HCT116 (cell line): ENCODE data around the gene TAS1R1. TPM values are rescaled to one million over a fixed set of nuclear protein-coding genes. Genes with fewer than 3 reads are reported as not detected.

Experiments
- ATAC-seq: fragments of 200-7000 bp; cut with Tn5 transposase; 2 replicates; pipeline ENCODE4 v1.9.1; 2020; ENCODE audit warnings: mild to moderate bottlenecking, moderate library complexity
- BruUV-seq: library from RNA; stranded (reverse); fragments of 400-500 nt; replicated peaks from 2 replicates; lab custom pipeline; 2021; lab: Mats Ljungman, UMichigan
- CTCF ChIA-PET: fragments of 300-600 bp; sonication (Branson Sonifier 250); formaldehyde crosslinking; loops from one replicate; lab custom pipeline; 2021; ENCODE audit warnings: antibody characterized with exemption; lab: Charles Lee
- POLR2A ChIA-PET: fragments of 300-600, 350-600 bp; sonication (Branson Sonifier 250); formaldehyde crosslinking; loops from one replicate; lab custom pipeline; 2021; ENCODE audit warnings: antibody characterized with exemption; lab: Charles Lee
- RAD21 ChIA-PET, 2 experiments: fragments of 300-600 bp; sonication (Branson Sonifier 250); formaldehyde crosslinking; loops; one replicate each; lab custom pipeline; 2023; ENCODE audit warnings: low total read pairs in 2 of 2; ENCODE audit not compliant: uncharacterized antibody in 2 of 2, unreplicated experiment in 2 of 2, low non-redundant PET in 1 of 2; lab: Charles Lee
- DNase-seq: peaks from one replicate; pipeline ENCODE4 v3.0.0-alpha.2; 2010; ENCODE audit warnings: low read depth, low spot score
- H2AFZ ChIP-seq: fragments of 200-600 bp; shearing (Covaris generic), sonication (generic); 2 replicates; pipeline ENCODE4 v1.6.1; 2017; ENCODE audit warnings: low read depth, mixed run types, mixed read lengths, antibody characterized with exemption, low read length; ENCODE audit not compliant: poor library complexity, severe bottlenecking
- H3K27ac ChIP-seq: 2 replicates; pipeline ENCODE4 v1.5.1; 2012; ENCODE audit warnings: low read depth, low read length
- H3K27me3 ChIP-seq: fragments of 200-600 bp; sonication (generic); 2 replicates; pipeline ENCODE4 v1.6.1; 2016; ENCODE audit warnings: mixed run types, low read length, mixed read lengths; ENCODE audit not compliant: insufficient read depth
- H3K36me3 ChIP-seq, 2 experiments: fragments of 200-500 bp in 1 of 2; fragments of 200-600 bp in 1 of 2; sonication (Bioruptor generic) in 1 of 2; sonication (generic) in 1 of 2; 2 replicates each; pipeline versions ENCODE4 v1.5.1 to v1.6.1; 2014 to 2016; ENCODE audit warnings: low read length in 2 of 2, inconsistent platforms in 1 of 2, mixed read lengths in 1 of 2, mixed run types in 1 of 2; ENCODE audit not compliant: insufficient read depth in 2 of 2, control insufficient read depth in 1 of 2
- H3K4me1 ChIP-seq, 2 experiments: fragments of 200-600 bp in 1 of 2; sonication (generic) in 1 of 2; 2 replicates each; pipeline versions ENCODE4 v1.5.1 to v1.6.1; 2012 to 2017; ENCODE audit warnings: low read length in 2 of 2, inconsistent platforms in 1 of 2, mild to moderate bottlenecking in 1 of 2, mixed read lengths in 1 of 2, mixed run types in 1 of 2, moderate library complexity in 1 of 2; ENCODE audit not compliant: insufficient read depth in 2 of 2, control insufficient read depth in 1 of 2
- H3K4me2 ChIP-seq: fragments of 200-600 bp; sonication (generic); 2 replicates; pipeline ENCODE4 v1.6.1; 2017; ENCODE audit warnings: mixed run types, low read length, mixed read lengths
- H3K4me3 ChIP-seq, 2 experiments: fragments of 200-600 bp in 1 of 2; sonication (generic) in 1 of 2; replicated peaks in 1 of 2; 2 replicates each; pipeline ENCODE4 v1.5.1; 2011 to 2016; ENCODE audit warnings: low read length in 2 of 2, control low read depth in 1 of 2, low read depth in 1 of 2, mild to moderate bottlenecking in 1 of 2, mixed read lengths in 1 of 2, mixed run types in 1 of 2
- H3K79me2 ChIP-seq: fragments of 200-600 bp; sonication (generic); 2 replicates; pipeline ENCODE4 v1.6.1; 2017; ENCODE audit warnings: mild to moderate bottlenecking, mixed run types, low read length, moderate library complexity, mixed read lengths; ENCODE audit not compliant: insufficient read depth
- H3K9ac ChIP-seq: fragments of 200-600 bp; sonication (generic); 2 replicates; pipeline ENCODE4 v1.6.1; 2016; ENCODE audit warnings: low read length, mixed read lengths
- H3K9me2 ChIP-seq: fragments of 200-600 bp; sonication (generic), shearing (Covaris generic); 2 replicates; pipeline ENCODE4 v1.6.1; 2017; ENCODE audit warnings: mixed run types, mild to moderate bottlenecking, moderate library complexity; ENCODE audit not compliant: insufficient read depth
- H3K9me3 ChIP-seq, 2 experiments: fragments of 200-500 bp in 1 of 2; fragments of 200-600 bp in 1 of 2; sonication (Bioruptor generic) in 1 of 2; sonication (generic) in 1 of 2; 2 replicates each; pipeline ENCODE4 v1.6.1; 2014 to 2017; ENCODE audit warnings: low read length in 2 of 2, mixed read lengths in 2 of 2, inconsistent platforms in 1 of 2, low read depth in 1 of 2, mild to moderate bottlenecking in 1 of 2, mixed run types in 1 of 2, moderate library complexity in 1 of 2; ENCODE audit not compliant: control insufficient read depth in 1 of 2, insufficient read depth in 1 of 2
- H4K20me1 ChIP-seq: fragments of 200-600 bp; sonication (generic), shearing (Covaris generic); 2 replicates; pipeline ENCODE4 v1.6.1; 2017; ENCODE audit warnings: mixed run types, mild to moderate bottlenecking, moderate library complexity; ENCODE audit not compliant: insufficient read depth
- EGR1 ChIP-seq: IDR thresholded peaks from 2 replicates; pipeline ENCODE4 v1.6.1; 2012; ENCODE audit warnings: low read depth
- EZH2 ChIP-seq: fragments of 200-600 bp; sonication (generic); IDR thresholded peaks from 2 replicates; pipeline ENCODE4 v1.6.1; 2017; ENCODE audit warnings: antibody characterized with exemption, mixed run types
- EZH2phosphoT487 ChIP-seq: fragments of 200-600 bp; IDR thresholded peaks from 2 replicates; pipeline ENCODE4 v1.6.1; 2018; ENCODE audit warnings: antibody characterized with exemption, borderline replicate concordance
- FOSL1 ChIP-seq: IDR thresholded peaks from 2 replicates; pipeline ENCODE4 v1.6.1; 2012; ENCODE audit warnings: low read depth
- JUND ChIP-seq: IDR thresholded peaks from 2 replicates; pipeline ENCODE4 v1.6.1; 2012
- POLR2A ChIP-seq: IDR thresholded peaks from 2 replicates; pipeline ENCODE4 v1.7.0; 2011; ENCODE audit warnings: borderline replicate concordance; ENCODE audit not compliant: insufficient read depth, insufficient read length; ENCODE audit errors: extremely low read depth
- RAD21 ChIP-seq: IDR thresholded peaks from 2 replicates; pipeline ENCODE4 v1.6.1; 2012; ENCODE audit warnings: low read depth, mild to moderate bottlenecking
- SIN3A ChIP-seq: IDR thresholded peaks from 2 replicates; pipeline ENCODE4 v1.6.1; 2012; ENCODE audit warnings: low read depth
- SP1 ChIP-seq: IDR thresholded peaks from 2 replicates; pipeline ENCODE4 v1.6.1; 2012; ENCODE audit warnings: low read depth
- SRF ChIP-seq: IDR thresholded peaks from 2 replicates; pipeline ENCODE4 v1.6.1; 2012; ENCODE audit warnings: low read depth
- TCF7L2 ChIP-seq: IDR thresholded peaks from 2 replicates; pipeline ENCODE4 v1.7.0; 2011; ENCODE audit warnings: borderline replicate concordance, inconsistent platforms; ENCODE audit not compliant: insufficient read depth, insufficient read length; ENCODE audit errors: extremely low read depth
- ZFX ChIP-seq: fragments of 450-650 bp; IDR thresholded peaks from 2 replicates; pipeline ENCODE4 v1.6.1; 2017
- ZNF274 ChIP-seq: fragments of 200-500 bp; sonication (Bioruptor generic); IDR thresholded peaks from 2 replicates; pipeline ENCODE4 v1.6.1; 2014; ENCODE audit warnings: mild to moderate bottlenecking, low read depth, low read length, inconsistent platforms
- intact Hi-C: fragments of 100-400 bp; cut with micrococcal nuclease; formaldehyde crosslinking; loops from 2 replicates; pipeline ENCODE4 v1.10.0; 2022
- total RNA-seq: library from RNA; stranded (reverse); gene quantifications from one replicate; pipeline ENCODE4 v1.2.1, GENCODE V29; 2021; ENCODE audit not compliant: unreplicated experiment
- TF ChIP-seq, protein P1 (sequence below): IDR thresholded peaks from 2 replicates; pipeline ENCODE4 v1.6.1; 2012
- TF ChIP-seq, protein P2 (sequence below): IDR thresholded peaks from 2 replicates; pipeline ENCODE4 v1.6.1; 2012; ENCODE audit warnings: low read depth
- TF ChIP-seq, protein P3 (sequence below): IDR thresholded peaks from 2 replicates; pipeline ENCODE4 v1.6.1; 2011; ENCODE audit warnings: mild to moderate bottlenecking, low read length, moderate library complexity; ENCODE audit not compliant: insufficient replicate concordance; ENCODE audit errors: extremely low read depth
- TF ChIP-seq, protein P4 (sequence below): IDR thresholded peaks from 2 replicates; pipeline ENCODE4 v1.6.1; 2012
- TF ChIP-seq, protein P5 (sequence below), 3 experiments: fragments of 200-600 bp in 1 of 3; sonication (generic) in 1 of 3; IDR thresholded peaks in 2 of 3; conservative IDR thresholded peaks in 1 of 3; 2 replicates each; pipeline ENCODE4 v1.5.1; 2012 to 2017; ENCODE audit warnings: low read depth in 2 of 3, low read length in 2 of 3, antibody characterized with exemption in 1 of 3, borderline replicate concordance in 1 of 3, control low read depth in 1 of 3, mild to moderate bottlenecking in 1 of 3, mixed read lengths in 1 of 3, mixed run types in 1 of 3, moderate library complexity in 1 of 3; ENCODE audit not compliant: insufficient read depth in 1 of 3

TAS1R1 gene
- total RNA-seq, 1 experiment from 2014 or later: not detected

DNA sequence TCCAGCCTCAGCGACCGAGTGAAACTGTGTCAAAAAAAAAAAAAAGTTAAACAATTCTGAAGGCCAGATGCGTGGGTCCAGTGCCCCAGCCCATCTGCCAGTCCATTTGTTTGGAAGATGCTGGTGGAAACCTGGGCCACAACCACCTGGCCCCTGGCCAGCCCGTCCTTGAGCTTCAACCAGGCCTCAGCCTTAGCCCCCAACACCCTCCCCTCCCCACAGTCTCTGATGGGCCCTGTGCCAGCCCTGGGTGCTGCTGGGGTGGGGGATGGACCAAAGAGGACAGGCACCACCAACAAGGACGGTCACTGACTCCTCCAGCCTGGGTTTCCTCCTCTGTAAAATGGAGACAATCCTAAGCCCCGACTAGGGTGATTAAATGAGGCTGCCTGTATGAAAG, 44.1 kb upstream of the TAS1R1 start:
- Histone ChIP-seq H3K27ac (no peak overlapping the region), H4K20me1 (no peaks in the 10 kb centered on the region), H3K9me3 (no peaks in the 10 kb centered on the region), H3K4me1 (peaks cover 0 to 6% of the 10 kb centered on the region in 2 experiments; a peak in 1 of 4 replicates), H3K36me3 (no peaks in the 10 kb centered on the region), H3K27me3 (no peaks in the 10 kb centered on the region), H3K9ac (no peak overlapping the region), H3K9me2 (no peaks in the 10 kb centered on the region), H2AFZ (no peak overlapping the region), H3K79me2 (no peaks in the 10 kb centered on the region), H3K4me3 (no peak overlapping the region), H3K4me2 (no peak overlapping the region)
- intact Hi-C loops: no loop called here
- ATAC-seq (no peak), DNase-seq (no peak)
- no peak for TF ChIP-seq POLR2A
- no peak for TF ChIP-seq EZH2
- TF ChIP-seq, protein P1, sequence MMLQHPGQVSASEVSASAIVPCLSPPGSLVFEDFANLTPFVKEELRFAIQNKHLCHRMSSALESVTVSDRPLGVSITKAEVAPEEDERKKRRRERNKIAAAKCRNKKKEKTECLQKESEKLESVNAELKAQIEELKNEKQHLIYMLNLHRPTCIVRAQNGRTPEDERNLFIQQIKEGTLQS: no peak
- TF ChIP-seq EZH2phosphoT487: no peak
- TF ChIP-seq, protein P2, sequence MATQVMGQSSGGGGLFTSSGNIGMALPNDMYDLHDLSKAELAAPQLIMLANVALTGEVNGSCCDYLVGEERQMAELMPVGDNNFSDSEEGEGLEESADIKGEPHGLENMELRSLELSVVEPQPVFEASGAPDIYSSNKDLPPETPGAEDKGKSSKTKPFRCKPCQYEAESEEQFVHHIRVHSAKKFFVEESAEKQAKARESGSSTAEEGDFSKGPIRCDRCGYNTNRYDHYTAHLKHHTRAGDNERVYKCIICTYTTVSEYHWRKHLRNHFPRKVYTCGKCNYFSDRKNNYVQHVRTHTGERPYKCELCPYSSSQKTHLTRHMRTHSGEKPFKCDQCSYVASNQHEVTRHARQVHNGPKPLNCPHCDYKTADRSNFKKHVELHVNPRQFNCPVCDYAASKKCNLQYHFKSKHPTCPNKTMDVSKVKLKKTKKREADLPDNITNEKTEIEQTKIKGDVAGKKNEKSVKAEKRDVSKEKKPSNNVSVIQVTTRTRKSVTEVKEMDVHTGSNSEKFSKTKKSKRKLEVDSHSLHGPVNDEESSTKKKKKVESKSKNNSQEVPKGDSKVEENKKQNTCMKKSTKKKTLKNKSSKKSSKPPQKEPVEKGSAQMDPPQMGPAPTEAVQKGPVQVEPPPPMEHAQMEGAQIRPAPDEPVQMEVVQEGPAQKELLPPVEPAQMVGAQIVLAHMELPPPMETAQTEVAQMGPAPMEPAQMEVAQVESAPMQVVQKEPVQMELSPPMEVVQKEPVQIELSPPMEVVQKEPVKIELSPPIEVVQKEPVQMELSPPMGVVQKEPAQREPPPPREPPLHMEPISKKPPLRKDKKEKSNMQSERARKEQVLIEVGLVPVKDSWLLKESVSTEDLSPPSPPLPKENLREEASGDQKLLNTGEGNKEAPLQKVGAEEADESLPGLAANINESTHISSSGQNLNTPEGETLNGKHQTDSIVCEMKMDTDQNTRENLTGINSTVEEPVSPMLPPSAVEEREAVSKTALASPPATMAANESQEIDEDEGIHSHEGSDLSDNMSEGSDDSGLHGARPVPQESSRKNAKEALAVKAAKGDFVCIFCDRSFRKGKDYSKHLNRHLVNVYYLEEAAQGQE: no peak
- TF ChIP-seq, protein P3, sequence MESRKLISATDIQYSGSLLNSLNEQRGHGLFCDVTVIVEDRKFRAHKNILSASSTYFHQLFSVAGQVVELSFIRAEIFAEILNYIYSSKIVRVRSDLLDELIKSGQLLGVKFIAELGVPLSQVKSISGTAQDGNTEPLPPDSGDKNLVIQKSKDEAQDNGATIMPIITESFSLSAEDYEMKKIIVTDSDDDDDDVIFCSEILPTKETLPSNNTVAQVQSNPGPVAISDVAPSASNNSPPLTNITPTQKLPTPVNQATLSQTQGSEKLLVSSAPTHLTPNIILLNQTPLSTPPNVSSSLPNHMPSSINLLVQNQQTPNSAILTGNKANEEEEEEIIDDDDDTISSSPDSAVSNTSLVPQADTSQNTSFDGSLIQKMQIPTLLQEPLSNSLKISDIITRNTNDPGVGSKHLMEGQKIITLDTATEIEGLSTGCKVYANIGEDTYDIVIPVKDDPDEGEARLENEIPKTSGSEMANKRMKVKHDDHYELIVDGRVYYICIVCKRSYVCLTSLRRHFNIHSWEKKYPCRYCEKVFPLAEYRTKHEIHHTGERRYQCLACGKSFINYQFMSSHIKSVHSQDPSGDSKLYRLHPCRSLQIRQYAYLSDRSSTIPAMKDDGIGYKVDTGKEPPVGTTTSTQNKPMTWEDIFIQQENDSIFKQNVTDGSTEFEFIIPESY: no peak
- no peak for TF ChIP-seq SP1
- TF ChIP-seq ZFX: no peak
- no peak for TF ChIP-seq ZNF274
- no peak for TF ChIP-seq TCF7L2
- TF ChIP-seq RAD21: no peak
- TF ChIP-seq EGR1: no peak
- TF ChIP-seq JUND: no peak
- no peak for TF ChIP-seq SIN3A
- no peak for TF ChIP-seq SRF
- TF ChIP-seq, protein P4, sequence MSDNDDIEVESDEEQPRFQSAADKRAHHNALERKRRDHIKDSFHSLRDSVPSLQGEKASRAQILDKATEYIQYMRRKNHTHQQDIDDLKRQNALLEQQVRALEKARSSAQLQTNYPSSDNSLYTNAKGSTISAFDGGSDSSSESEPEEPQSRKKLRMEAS: no peak
- TF ChIP-seq, protein P5, sequence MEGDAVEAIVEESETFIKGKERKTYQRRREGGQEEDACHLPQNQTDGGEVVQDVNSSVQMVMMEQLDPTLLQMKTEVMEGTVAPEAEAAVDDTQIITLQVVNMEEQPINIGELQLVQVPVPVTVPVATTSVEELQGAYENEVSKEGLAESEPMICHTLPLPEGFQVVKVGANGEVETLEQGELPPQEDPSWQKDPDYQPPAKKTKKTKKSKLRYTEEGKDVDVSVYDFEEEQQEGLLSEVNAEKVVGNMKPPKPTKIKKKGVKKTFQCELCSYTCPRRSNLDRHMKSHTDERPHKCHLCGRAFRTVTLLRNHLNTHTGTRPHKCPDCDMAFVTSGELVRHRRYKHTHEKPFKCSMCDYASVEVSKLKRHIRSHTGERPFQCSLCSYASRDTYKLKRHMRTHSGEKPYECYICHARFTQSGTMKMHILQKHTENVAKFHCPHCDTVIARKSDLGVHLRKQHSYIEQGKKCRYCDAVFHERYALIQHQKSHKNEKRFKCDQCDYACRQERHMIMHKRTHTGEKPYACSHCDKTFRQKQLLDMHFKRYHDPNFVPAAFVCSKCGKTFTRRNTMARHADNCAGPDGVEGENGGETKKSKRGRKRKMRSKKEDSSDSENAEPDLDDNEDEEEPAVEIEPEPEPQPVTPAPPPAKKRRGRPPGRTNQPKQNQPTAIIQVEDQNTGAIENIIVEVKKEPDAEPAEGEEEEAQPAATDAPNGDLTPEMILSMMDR (IDR thresholded peaks at IDR 0.05 in 2 of 3, conservative IDR thresholded peaks at IDR 0.05 in 1 of 3; ENCODE audit: borderline replicate concordance in 1 of 3, insufficient read depth in 1 of 3, low read depth in 2 of 3, low read length in 2 of 3): no peak
- no peak for TF ChIP-seq FOSL1
- CTCF ChIA-PET: no interaction called here
- RAD21 ChIA-PET: no interaction called here
- BruUV-seq: no TSS peak
- POLR2A ChIA-PET: no interaction called here
